WTC11 (cell line): ENCODE data around the gene ZNF324. TPM values are rescaled to one million over a fixed set of nuclear protein-coding genes. Genes with fewer than 3 reads are reported as not detected.

ENCODE experiments used
- ATAC-seq: fragments of 200-7000 bp; cut with Tn5 transposase; 2 replicates; pipeline ENCODE4 v1.10.0; 2021; ENCODE audit warnings: mild to moderate bottlenecking, moderate library complexity
- CTCF ChIA-PET: fragments of 300-600 bp; sonication (Branson Sonifier 250); formaldehyde crosslinking; loops from one replicate; lab custom pipeline; 2021; ENCODE audit warnings: antibody characterized with exemption; lab: Charles Lee
- POLR2A ChIA-PET: fragments of 350-600 bp; sonication (Branson Sonifier 250); formaldehyde crosslinking; loops from one replicate; lab custom pipeline; 2021; ENCODE audit warnings: antibody characterized with exemption; lab: Charles Lee
- DNase-seq: peaks from one replicate; pipeline ENCODE4 v3.0.0; 2021; ENCODE audit warnings: low spot score
- H3K27ac Mint-ChIP-seq: 2 replicates; pipeline ENCODE4 v1.8.0; 2021; ENCODE audit warnings: mixed read lengths
- H3K27me3 Mint-ChIP-seq: 2 replicates; pipeline ENCODE4 v1.8.0; 2021; ENCODE audit warnings: low read depth, mild to moderate bottlenecking, moderate library complexity, mixed read lengths
- H3K36me3 Mint-ChIP-seq: 2 replicates; pipeline ENCODE4 v1.8.0; 2021; ENCODE audit warnings: mixed read lengths
- H3K4me1 Mint-ChIP-seq: 2 replicates; pipeline ENCODE4 v1.8.0; 2022; ENCODE audit warnings: mixed read lengths
- H3K4me3 Mint-ChIP-seq: 2 replicates; pipeline ENCODE4 v1.8.0; 2021; ENCODE audit warnings: mild to moderate bottlenecking, moderate library complexity, mixed read lengths
- H3K9me3 Mint-ChIP-seq: 2 replicates; pipeline ENCODE4 v1.8.0; 2021; ENCODE audit warnings: mixed read lengths
- ARID4B ChIP-seq: sonication (generic); formaldehyde crosslinking; IDR thresholded peaks from 2 replicates; pipeline ENCODE4 v1.8.0; 2023; ENCODE audit warnings: missing genetic modification reagents, mild to moderate bottlenecking, borderline replicate concordance
- ATF2 ChIP-seq: sonication (generic); formaldehyde crosslinking; IDR thresholded peaks from 2 replicates; pipeline ENCODE4 v1.8.1; 2022; ENCODE audit warnings: low read depth, missing genetic modification reagents, borderline replicate concordance
- CBFB ChIP-seq: sonication (generic); formaldehyde crosslinking; IDR thresholded peaks from 2 replicates; pipeline ENCODE4 v1.8.1; 2022; ENCODE audit warnings: mild to moderate bottlenecking, low read depth, missing genetic modification reagents
- CTCF ChIP-seq: fragments of 200-600 bp; IDR thresholded peaks from 2 replicates; pipeline ENCODE4 v1.8.0; 2022; ENCODE audit warnings: antibody characterized with exemption
- EMX1 ChIP-seq: fragments of 250-450 bp; sonication (Bioruptor Pico); IDR thresholded peaks from 2 replicates; pipeline ENCODE4 v1.8.0; 2021; ENCODE audit warnings: mild to moderate bottlenecking
- ERG ChIP-seq: fragments of 250-450 bp; sonication (Bioruptor Pico); IDR thresholded peaks from 2 replicates; pipeline ENCODE4 v1.8.0; 2021; ENCODE audit warnings: mild to moderate bottlenecking
- ETV6 ChIP-seq: sonication (generic); formaldehyde crosslinking; IDR thresholded peaks from 2 replicates; pipeline ENCODE4 v1.8.1; 2022; ENCODE audit warnings: mild to moderate bottlenecking, missing genetic modification reagents
- FOXK1 ChIP-seq: sonication (generic); formaldehyde crosslinking; IDR thresholded peaks from 2 replicates; pipeline ENCODE4 v1.8.0; 2022; ENCODE audit warnings: mild to moderate bottlenecking, moderate library complexity, missing genetic modification reagents
- HMGA2 ChIP-seq: fragments of 250-450 bp; sonication (Bioruptor Pico); IDR thresholded peaks from 2 replicates; pipeline ENCODE4 v1.4.0; 2021; ENCODE audit warnings: mild to moderate bottlenecking, moderate library complexity
- MAX ChIP-seq: sonication (generic); formaldehyde crosslinking; IDR thresholded peaks from 2 replicates; pipeline ENCODE4 v1.8.0; 2022; ENCODE audit warnings: mild to moderate bottlenecking, missing genetic modification reagents
- MXD4 ChIP-seq: fragments of 250-450 bp; sonication (Bioruptor Pico); IDR thresholded peaks from 2 replicates; pipeline ENCODE4 v1.8.0; 2021; ENCODE audit warnings: mild to moderate bottlenecking, moderate library complexity, borderline replicate concordance
- NFATC4 ChIP-seq: fragments of 250-450 bp; sonication (Bioruptor Pico); IDR thresholded peaks from 2 replicates; pipeline ENCODE4 v1.9.0; 2021; ENCODE audit warnings: mild to moderate bottlenecking
- RELA ChIP-seq: sonication (generic); formaldehyde crosslinking; IDR thresholded peaks from 2 replicates; pipeline ENCODE4 v1.8.1; 2022; ENCODE audit warnings: missing genetic modification reagents, mild to moderate bottlenecking, borderline replicate concordance
- ZBTB43 ChIP-seq: sonication (generic); formaldehyde crosslinking; IDR thresholded peaks from 2 replicates; pipeline ENCODE4 v1.8.1; 2023; ENCODE audit warnings: mild to moderate bottlenecking, missing genetic modification reagents
- ZMAT4 ChIP-seq: fragments of 250-450 bp; sonication (Bioruptor Pico); IDR thresholded peaks from 2 replicates; pipeline ENCODE4 v1.9.0; 2021; ENCODE audit warnings: mild to moderate bottlenecking
- ZNF219 ChIP-seq: sonication (generic); formaldehyde crosslinking; IDR thresholded peaks from 2 replicates; pipeline ENCODE4 v1.8.0; 2023; ENCODE audit warnings: missing genetic modification reagents, mild to moderate bottlenecking, borderline replicate concordance
- total RNA-seq: library from RNA; stranded (reverse); gene quantifications from 3 replicates; pipeline ENCODE4 v1.2.3, GENCODE V29; 2021
- TF ChIP-seq, protein P1 (sequence below): sonication (generic); formaldehyde crosslinking; IDR thresholded peaks from 2 replicates; pipeline ENCODE4 v1.8.1; 2022; ENCODE audit warnings: mild to moderate bottlenecking, missing genetic modification reagents, moderate library complexity, borderline replicate concordance
- TF ChIP-seq, protein P2 (sequence below): sonication (generic); formaldehyde crosslinking; IDR thresholded peaks from 2 replicates; pipeline ENCODE4 v1.8.1; 2023; ENCODE audit warnings: mild to moderate bottlenecking, missing genetic modification reagents

ZNF324 gene
- total RNA-seq, 1 experiment from 2014 or later, result 5.9 TPM

- no peak for TF ChIP-seq ERG (CRISPR knock-in tag)
Measured at GRCh38 chr19:58474997-58475713, 8.3 kb downstream of the ZNF324 start (continued).

GRCh38 chr19:58475714-58476497 is 9.0 kb downstream of the ZNF324 start, which contains the start of gene ZNF446:
TSS of gene ZNF446 (plus strand) at chr19:58476352. CDS start at chr19:58477219, 867 bp downstream.
- H3K4me3 Mint-ChIP-seq, result peak within 1 kb of the TSS; percentile 89
- ATAC-seq (peak; percentile 86), DNase-seq (peak; percentile 96)
- H3K36me3 Mint-ChIP-seq, result no peaks in the 10 kb centered on the region
- H3K27ac Mint-ChIP-seq, result peak within 1 kb of the TSS; percentile 98
- H3K27me3 Mint-ChIP-seq, result no peaks in the 10 kb centered on the region; the same call in none of the 2 replicates
- peaks cover 9% of the 10 kb centered on the region for H3K4me1 Mint-ChIP-seq
- POLR2A ChIA-PET, result interaction anchor here (0.8 to 1.2 kb wide), 2 partner anchors 24 to 44 kb away, joined by 3 to 5 read pairs; partner anchors contain the start of gene ZBTB45
- CTCF ChIA-PET, result interaction anchor here (1.0 to 1.6 kb wide), 3 partner anchors 20 to 44 kb away, joined by 4 to 7 read pairs (median 7); partner anchors contain the start of gene ZBTB45
- H3K9me3 Mint-ChIP-seq, result no peaks in the 10 kb centered on the region
- TF ChIP-seq RELA (CRISPR knock-in tag) (no peak), FOXK1 (peak; percentile 85; the same call in 1 of the 2 replicates), CBFB (no peak), CTCF (no peak), MAX (CRISPR knock-in tag) (peak; percentile 62; the same call in 1 of the 2 replicates), ZNF219 (CRISPR knock-in tag) (no peak), ETV6 (CRISPR knock-in tag) (no peak), HMGA2 (CRISPR knock-in tag) (no peak), ATF2 (CRISPR knock-in tag) (no peak), ARID4B (CRISPR knock-in tag) (peak; percentile 21; the same call in 1 of the 2 replicates), ZBTB43 (CRISPR knock-in tag) (0 out of 2 replicates have a peak, but pooled peaks have one; percentile 14), MXD4 (CRISPR knock-in tag) (no peak), EMX1 (CRISPR knock-in tag) (no peak), ZMAT4 (CRISPR knock-in tag) (no peak), NFATC4 (CRISPR knock-in tag) (no peak)
- TF ChIP-seq, protein P1, sequence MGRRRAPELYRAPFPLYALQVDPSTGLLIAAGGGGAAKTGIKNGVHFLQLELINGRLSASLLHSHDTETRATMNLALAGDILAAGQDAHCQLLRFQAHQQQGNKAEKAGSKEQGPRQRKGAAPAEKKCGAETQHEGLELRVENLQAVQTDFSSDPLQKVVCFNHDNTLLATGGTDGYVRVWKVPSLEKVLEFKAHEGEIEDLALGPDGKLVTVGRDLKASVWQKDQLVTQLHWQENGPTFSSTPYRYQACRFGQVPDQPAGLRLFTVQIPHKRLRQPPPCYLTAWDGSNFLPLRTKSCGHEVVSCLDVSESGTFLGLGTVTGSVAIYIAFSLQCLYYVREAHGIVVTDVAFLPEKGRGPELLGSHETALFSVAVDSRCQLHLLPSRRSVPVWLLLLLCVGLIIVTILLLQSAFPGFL, result no peak
- TF ChIP-seq, protein P2, sequence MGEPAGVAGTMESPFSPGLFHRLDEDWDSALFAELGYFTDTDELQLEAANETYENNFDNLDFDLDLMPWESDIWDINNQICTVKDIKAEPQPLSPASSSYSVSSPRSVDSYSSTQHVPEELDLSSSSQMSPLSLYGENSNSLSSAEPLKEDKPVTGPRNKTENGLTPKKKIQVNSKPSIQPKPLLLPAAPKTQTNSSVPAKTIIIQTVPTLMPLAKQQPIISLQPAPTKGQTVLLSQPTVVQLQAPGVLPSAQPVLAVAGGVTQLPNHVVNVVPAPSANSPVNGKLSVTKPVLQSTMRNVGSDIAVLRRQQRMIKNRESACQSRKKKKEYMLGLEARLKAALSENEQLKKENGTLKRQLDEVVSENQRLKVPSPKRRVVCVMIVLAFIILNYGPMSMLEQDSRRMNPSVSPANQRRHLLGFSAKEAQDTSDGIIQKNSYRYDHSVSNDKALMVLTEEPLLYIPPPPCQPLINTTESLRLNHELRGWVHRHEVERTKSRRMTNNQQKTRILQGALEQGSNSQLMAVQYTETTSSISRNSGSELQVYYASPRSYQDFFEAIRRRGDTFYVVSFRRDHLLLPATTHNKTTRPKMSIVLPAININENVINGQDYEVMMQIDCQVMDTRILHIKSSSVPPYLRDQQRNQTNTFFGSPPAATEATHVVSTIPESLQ (CRISPR knock-in tag), result no peak
